KOPT-K1 (cell line): ENCODE data around the gene SHC4.

Experiments
- H3K27ac ChIP-seq: fragments of 200-600 bp; sonication (generic); 2 replicates; pipeline ENCODE4 v1.5.1; 2016; ENCODE audit warnings: antibody characterized with exemption, mild to moderate bottlenecking, low read depth, low read length; ENCODE audit not compliant: poor library complexity, severe bottlenecking
- H3K36me3 ChIP-seq: fragments of 200-600 bp; sonication (generic); 2 replicates; pipeline ENCODE4 v1.5.1; 2017; ENCODE audit warnings: antibody characterized with exemption, mild to moderate bottlenecking, low read length, moderate library complexity; ENCODE audit not compliant: insufficient read depth
- H3K9me3 ChIP-seq: fragments of 200-600 bp; sonication (generic); 2 replicates; pipeline ENCODE4 v1.5.1; 2017; ENCODE audit warnings: antibody characterized with exemption, low read length, mild to moderate bottlenecking; ENCODE audit not compliant: insufficient read depth, poor library complexity, severe bottlenecking

SHC4 gene

DNA sequence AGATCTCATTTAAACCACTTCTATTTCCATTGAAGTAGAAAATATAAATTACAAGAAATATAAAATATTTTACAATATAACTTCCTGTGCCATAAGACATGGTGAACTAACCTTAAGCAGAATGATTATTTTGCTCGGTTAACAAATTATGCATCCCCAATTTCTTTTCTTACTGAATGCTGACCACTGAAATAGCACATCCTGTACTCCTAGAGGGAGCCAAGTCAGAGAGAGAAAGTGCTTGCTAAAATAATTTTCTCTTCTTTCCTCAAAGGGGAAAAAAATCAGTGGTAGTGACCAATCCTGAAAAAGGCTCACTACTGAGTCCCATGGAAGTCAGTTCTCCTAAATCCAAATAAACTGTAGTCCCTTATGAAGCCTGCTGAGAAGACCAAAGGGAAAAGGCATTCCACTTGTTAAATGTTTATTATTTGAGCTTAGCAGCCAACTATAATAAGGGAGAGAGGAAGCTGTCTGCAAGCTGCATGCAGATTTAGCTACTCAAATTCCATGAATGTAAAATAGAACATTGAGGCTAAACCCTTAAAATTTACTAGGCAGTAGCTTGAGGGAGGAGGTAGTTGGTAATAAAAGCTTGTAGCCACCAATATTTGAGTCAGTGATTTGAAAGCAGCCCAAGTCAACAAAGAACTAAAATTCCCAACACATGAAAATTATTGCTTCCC lies 185.9 kb downstream of the SHC4 start:
- Histone ChIP-seq H3K36me3 (peaks cover 84% of the 10 kb centered on the region), H3K9me3 (peaks cover 17% of the 10 kb centered on the region), H3K27ac (no peak overlapping the region)

DNA sequence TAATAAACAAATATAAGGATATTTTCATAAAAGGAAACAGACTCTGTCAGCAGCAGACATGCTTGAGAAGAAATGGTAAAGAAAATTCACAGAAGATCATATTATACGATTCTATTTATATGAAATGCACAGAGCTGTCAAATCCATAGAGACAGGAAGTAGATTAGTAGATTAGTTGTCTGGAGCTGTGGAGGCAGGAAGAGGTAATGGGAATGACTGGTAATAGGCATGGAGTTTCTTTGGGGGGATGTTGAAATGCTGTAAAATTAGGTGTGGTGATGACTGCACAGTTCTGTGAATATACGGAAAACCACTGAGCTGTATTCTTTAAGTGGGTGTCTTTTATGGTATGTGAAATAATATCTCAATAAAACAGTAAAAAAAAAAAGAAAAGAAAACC lies 188.2 kb downstream of the SHC4 start:
- Histone ChIP-seq H3K9me3 (peaks cover 17% of the 10 kb centered on the region), H3K27ac (no peak overlapping the region), H3K36me3 (peaks cover 85% of the 10 kb centered on the region)

DNA sequence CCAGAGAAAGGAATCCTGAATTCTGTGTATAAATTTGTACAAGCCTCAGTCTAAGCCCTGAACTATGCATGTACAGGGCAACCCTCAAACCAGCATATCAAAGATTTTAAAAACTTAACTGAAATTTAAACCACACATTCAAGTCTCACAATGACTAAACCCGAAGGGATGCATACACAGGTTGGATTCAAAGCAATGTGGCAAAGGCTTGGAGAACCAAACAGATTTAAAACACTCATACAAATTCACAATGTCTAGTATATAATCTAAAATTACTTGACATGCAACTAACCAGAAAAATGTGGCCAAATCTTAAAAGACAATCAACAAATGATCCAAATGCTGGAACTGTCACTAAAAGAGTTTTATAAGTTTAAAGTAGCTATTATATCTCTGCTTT lies 189.2 kb downstream of the SHC4 start:
- H3K36me3 ChIP-seq: peaks cover 85% of the 10 kb centered on the region
- H3K27ac ChIP-seq: no peak overlapping the region
- H3K9me3 ChIP-seq: peaks cover 17% of the 10 kb centered on the region
